HG02943 (cell line): ENCODE measurements around the gene FAR2.
"Not testable (repeated sequence)": the region's sequence is repeated elsewhere in the genome, so short reads cannot be mapped to it uniquely, and the experiment has no call there.

Source experiments
- ATAC-seq: cut with Tn5 transposase; IDR thresholded peaks from one replicate; pipeline ENCODE4 v1.9.1; 2021; ENCODE audit warnings: mild to moderate bottlenecking, low read depth, moderate library complexity; ENCODE audit not compliant: unreplicated experiment

Gene FAR2

DNA sequence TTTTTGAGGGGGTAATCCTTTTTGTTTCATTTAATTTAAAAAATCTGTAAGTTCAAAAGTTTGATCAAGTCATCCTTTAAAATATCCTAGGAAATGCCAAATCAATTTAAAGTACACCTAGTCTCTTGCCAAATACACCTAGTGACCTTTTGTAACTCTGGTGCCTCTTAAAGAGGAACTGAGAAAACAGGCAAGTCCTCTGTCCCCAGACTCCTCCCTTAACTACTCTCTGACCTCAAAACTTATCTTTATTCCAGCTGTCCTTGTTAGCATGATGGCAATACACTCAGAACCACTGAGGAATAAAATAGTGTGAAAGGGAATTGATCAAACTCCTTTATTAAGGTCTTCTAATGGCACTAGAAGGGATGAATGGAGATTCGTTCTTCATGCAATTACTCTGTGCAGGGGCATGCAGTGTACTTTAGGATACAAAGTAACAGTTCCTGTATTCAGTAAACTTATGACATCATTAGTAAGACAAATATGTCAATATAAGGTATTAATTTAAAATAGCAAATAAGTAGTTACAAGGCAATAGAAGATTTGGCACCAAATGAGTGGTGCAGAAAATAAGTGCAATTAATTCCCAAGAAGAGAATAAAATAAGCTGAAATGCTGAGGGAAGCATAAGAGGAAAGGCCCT, 3.3 kb downstream of the FAR2 start:
- peak; percentile 92 for ATAC-seq

DNA sequence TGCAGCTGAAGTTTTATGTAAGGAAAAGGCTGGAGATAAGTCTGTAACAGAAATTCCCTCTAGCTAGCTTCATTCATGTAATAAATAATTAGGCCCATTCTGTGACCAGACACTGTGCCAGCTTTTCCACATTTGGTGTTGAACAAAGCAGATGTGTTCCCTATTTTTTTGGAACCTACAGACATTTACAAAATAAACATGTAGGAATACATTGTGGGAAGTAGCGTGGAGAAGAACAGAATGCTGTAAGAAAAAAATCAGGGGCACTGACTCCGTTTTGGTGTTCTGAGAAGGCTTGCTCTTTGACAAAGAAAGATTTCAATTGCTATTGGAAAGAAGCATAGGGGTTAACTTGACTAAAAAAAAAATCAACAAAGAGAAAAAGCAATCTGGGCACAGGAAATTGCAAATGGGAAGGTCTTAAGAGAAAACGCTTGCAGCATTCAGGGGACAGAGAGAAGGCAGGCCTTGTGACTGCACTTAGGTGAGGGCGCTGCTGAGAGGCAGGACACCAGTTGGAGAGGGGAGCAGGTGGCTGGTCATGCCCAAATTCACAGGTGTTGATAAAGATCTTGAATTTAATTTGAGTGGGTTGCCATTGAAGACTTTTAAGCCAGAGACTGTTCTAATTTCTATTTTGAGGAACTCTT, 4.0 kb downstream of the FAR2 start:
- ATAC-seq = no peak

DNA sequence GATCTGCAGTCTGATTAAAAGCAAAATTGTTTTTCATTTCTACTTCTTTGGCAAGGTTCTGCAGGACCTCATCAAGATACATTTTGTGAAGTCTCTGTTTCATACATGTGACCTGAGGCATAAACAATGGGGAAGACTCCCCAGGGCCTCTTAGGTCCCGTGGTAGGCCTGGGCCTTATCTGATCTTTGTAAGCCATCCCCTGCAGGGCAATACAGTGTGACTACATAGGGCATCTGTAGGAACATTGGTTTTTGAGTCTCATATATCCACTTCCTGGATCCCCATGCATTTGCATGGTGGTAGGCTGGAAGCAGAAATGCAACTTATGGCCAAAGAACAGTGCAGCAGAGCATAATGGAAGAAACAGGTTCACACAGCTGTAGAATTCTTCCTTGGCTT, 6.0 kb downstream of the FAR2 start:
- no peak for ATAC-seq

DNA sequence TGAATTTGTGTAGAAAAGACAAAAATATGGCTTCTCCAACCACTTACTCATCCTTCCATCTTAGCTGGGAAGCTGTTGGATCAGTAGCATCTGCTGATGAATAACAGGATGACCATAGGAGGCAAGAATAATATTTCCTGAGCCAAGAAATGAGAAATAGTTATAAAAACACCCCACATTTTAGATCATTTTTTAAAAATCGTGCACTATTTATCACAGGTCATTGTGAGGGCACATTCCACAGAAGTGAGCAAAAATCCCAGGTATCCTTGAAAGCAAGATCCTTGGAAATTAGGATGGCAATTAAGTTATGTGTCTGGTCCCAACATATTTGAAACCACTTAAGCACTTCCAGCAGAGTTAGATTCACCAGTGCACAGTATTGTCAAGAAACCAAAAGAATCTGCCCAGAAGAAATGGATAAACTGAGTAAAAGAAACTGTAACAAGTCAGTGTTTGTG, 8.4 kb downstream of the FAR2 start:
- no peak for ATAC-seq

DNA sequence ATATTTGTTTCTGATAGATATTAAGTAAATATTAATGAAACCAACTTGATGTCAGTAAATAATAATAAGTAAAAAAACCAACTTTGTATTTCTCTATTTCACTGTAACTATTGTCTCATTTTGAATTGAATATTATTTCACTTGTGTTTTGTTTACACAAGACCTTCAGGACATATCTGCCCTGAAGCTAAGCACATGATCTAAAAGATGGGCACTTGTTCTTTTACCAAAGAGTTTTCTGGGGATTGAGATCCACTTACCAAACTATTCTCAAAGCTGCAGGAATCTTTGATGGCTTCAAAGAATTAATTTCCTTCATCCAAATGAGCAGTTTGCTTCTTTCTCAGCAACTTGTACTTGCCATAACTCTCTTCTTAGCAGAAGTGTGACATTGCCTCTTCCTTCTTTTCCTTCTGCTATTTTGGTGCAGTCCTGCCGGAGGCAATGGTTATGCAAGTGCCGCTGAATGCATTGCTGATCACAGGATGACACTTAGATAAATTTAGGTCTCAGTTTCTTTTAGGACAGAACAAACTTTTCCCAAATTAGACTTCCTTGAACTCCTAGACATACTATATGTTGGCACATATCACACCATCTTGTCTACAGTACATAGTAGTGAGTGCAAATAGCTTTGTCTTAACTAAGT, 9.2 kb downstream of the FAR2 start:
- ATAC-seq = no peak

DNA sequence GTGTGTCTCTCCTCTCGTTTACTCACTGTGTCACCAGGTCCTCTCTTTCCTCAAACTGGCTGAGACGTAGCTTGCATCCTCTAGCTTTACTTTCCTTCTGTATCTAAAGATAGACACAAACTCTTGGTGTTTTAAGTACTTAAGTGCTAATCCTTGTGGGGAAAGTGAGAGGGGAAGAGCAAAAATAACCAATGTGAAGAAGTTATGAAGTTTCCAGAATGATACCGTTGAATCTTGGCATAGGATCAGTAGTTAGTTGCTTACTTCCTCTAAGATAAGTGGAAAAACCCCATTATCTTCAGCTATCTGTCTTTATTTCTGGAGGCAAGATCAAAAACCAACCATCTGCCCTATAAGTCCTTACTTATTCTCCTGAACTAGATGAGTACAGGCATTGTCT, 10.6 kb downstream of the FAR2 start:
- no peak for ATAC-seq

DNA sequence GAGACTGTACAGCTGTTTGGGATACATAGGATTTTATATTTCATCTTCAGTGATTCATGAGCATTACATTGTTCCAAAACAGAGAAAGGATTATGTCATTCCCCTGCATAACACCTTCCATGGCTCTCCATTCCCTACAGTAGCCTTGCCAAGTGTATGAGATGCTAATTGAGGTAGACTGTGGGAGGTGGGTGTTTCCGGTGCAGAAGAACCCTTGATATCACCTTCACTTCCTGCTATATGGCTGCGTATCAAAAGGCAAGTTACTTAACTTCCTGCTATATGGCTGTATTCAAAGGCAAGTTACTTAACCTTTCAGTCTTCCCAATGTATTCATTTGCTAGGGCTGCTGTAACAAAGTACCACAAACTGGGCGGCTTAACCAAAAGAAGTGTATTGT, 11.2 kb downstream of the FAR2 start:
- ATAC-seq = no peak

DNA sequence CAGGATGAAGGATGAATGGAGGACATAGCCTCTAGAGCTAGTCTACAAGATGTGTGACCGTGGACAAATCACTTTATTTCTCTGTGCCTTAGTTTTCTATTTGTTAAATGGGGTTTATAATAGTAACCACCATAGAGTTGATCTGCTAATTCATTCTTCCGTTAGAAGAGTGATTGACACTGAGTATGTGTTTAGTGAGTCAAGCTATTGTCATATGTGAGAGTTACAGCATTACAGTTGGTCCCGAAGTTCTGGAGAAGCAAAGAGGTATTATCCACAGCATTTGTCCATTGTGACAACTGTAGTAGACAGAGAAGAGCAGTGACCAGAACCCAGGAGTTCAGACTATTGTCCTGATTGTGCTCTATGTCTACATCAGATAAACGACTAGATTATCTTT, 14.1 kb downstream of the FAR2 start:
- ATAC-seq = no peak

DNA sequence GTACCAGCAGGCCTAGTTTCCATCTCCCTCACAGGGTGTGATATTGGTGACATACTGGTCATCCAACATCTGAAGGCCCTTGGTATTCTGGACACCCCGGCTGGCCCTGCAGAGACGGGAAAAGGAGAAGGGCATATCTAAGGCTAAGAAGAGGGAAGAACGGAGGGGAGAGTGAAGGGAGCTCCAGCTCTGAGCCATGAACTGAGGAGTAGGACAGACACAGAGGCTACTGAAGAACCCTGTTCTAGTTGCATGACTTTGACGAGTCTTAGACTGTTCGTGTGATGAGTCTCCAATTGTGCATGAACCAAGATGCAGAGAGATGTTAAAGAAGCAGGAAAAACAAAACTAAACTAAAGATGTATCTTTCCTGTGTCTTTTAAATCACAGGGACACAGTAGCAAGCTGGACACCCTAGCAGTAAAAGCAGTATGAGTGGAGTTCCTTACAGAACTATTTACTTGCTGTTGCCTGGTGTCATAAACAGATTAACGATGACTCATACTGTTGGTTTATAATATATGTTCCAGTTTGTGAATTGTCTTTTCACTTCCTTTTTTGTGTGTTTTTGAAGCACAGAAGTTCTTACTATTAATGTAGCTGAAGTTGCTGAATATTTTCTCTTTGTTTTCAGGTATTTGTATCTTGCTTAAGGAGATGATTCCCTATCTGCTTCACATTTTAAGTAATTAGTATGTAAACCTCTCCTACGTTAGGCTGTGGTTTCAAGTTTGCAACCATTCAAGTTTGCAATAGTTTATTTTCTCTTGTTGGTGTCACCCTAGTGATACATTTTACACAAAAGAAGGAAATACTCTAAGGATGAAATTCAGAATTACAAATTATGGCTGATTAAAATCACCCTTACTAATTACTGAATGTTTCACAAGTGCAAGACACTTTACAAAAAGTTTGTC, 15.7 kb downstream of the FAR2 start:
- peak; percentile 99 for ATAC-seq

DNA sequence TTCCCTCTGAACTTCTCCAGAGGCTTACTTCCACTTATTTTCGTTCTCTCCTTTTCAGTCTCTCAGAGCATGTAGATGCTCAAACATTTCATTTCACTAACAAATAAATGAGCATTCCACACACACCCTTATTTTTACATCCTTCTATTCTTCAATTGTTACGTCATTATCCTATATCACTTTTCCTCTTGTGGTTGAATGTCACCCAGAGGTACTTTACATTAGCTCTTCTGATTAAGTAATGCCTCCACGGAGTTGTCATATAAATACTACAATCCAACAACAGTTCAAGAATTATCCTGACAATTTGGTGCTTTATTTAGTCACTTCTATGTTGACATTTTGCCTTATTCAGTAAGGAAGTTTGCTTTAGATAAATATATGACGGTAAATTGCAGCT, 18.4 kb downstream of the FAR2 start:
- no peak for ATAC-seq

DNA sequence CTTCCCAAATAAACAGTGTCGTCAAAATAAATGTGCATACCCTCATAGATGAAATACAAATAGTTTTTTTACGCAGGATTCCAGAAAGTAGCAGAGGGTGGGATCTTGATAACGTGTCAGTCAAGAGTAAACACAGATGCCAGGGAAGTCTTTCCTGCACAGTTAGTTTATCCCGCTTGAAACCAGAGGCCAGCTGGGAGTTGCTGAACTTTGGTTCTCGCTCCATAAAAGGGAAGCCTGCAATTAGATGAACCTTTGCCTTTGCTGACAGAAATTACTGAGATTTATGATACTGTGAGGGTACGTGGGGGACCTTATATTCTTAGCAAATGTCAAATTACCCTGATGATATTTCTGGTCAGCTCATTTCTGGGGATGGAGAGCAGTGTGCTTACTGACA, 18.9 kb downstream of the FAR2 start:
- ATAC-seq = no peak

DNA sequence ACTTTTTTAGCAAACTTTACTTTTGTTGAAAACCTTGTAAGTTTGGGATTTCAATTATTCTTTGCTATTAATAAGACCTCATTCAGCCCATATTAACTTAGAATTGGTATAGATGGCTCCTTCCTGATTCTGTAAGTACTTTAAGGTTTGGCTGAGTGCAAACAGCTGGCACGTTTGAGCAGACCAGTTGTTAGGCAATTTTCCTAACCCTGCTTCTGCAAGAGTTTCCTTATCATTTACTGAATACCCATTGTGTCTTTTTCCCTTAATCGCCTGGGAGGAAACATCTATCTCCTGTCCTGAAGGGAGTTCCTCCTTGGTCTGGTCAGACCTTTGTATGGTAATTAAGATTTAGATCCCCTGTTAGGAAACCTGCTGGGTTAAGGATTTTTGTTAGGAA, 20.9 kb downstream of the FAR2 start:
- ATAC-seq = not testable (repeated sequence)

DNA sequence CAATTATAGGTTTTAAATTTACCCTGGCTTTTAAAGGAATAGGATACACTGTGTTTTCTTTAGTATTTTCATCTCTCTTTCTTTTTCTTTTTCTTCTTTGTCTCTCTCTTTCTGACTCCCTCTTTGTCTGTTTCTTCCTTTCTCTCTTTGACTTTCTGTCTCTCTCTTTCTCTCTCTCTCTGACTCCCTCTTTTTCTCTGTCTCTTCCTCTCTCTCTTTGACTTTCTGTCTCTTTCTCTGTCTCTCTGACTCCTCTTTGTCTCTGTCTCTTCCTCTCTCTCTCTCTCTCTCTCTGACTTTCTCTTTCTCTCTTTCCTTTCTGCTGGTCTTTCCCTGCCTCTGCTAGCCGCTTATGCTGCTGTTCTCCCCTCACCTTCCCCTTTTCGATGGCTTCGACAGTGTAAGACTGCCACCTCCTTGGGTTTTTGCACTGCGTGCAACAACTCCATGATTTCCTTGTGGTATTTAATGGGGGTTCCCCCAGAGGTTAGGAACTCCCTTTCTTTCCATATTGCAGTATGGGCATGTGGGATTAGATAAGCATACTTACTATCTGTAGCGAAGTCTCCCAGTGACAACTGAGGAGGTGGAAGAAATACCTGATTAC, 21.5 kb downstream of the FAR2 start:
- not testable (repeated sequence) for ATAC-seq

DNA sequence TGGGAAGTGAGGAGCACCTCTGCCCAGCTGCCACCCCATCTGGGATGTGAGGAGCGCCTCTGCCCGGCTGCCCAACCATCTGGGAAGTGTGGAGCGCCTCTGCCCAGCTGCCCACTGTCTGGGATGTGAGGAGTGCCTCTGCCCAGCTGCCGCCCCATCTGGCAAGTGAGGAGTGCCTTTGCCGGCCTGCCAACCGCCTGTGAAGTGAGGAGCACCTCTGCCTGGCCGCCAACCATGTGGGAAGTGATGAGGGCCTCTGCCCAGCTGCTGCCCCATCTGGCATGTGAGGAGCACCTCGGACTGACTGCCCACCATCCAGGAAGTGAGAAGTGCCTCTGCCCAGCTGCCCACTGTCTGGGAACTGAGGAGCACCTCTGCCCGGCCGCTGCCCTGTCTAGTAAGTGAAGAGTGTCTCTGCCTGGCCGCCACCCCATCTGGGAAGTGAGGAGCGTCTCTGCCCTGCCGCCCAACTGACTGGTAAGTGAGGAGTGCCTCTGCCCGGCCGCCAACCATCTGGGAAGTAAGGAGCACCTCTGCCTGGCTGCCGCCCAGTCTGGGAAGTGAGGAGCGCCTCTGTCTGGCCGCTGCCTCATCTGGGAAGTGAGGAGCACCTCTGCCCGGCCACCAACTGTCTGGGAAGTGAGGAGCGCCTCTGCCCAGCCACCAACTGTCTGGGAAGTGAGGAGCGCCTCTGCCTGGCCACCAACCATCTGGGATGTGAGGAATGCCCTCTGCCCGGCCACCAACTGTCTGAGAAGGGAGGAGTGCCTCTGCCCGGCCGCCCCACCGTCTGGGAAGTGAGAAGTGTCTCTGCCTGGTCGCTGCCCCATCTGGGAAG, 22.6 kb downstream of the FAR2 start:
- no peak for ATAC-seq

DNA sequence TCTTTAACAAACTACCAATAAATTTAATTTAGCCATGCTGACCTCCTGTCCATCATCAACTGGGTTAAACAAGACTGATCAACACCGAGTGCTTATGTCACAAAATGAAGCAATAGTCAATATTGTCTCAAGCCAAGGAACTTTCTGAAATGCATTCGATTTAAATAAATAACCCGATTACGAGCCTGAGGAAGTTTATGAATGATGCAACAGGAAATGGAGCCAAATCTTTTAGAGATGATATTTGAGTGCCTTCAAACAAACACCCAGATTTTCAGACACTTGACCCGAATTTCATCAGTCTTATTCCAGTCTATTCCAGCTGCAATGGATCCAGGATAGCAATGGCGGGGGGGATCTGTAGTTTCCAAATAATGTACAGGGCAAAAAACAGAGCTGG, 27.9 kb downstream of the FAR2 start:
- ATAC-seq = no peak

DNA sequence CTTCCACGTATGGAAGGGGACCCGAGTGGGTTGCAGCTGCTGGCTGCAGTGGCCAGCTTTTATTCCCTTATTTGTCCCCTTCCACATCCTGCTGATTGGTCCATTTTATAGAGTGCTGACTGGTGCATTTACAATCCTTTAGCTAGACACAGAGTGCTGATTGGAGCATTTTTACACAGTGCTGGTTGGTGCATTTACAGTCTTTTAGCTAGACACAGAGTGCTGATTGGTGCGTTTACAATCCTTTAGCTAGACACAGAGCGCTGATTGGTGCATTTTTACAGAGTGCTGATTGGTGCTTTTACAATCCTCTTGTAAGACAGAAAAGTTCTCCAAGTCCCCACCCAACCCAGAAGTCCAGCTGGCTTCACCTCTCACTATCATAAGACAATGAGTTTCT, 33.2 kb downstream of the FAR2 start:
- ATAC-seq = not testable (repeated sequence)

DNA sequence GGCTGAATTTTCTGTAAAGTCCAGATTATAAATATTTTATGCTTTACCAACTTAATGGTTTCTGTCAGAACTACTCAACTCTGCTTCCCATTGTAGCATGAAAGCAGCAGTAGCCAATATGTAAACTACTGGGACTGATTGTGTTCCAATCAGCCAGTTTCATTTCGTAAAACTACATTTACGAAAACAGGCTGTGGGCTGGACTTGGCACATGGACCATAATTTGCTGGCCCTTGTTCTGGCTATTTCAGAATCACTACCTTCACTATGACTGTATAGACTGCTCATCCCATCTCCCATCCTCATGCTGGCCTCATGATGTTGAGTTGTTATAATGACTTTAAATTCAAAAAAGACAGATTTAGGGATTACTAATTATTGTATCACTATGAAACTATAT, 38.7 kb downstream of the FAR2 start:
- ATAC-seq = no peak

DNA sequence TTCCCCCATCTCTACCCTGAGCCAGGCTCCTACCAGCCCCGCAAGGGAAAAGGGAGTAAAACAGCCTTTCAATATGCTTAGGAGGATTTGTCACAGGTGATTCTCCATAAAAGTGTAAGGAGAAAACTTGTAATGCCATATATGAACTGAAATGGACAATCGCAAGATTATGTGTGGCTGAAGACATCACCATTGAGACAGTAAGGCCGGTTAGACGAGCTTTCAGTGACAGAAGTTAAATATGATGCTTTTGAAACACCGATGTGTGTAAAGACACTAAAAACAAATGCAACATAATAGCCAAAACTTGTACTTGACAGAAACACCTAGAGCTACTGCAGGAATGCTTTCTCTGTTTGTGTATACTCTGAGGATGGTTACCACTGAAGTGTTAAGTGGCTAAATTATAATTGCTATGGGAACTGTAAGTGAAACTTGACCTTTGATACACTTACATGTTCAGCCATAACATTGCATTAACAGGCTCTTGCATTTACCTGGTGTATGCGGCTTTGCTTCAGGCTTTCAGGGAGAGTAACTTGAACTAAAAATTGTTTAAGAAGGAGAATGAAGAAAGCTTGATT, 42.3 kb downstream of the FAR2 start:
- ATAC-seq = no peak

DNA sequence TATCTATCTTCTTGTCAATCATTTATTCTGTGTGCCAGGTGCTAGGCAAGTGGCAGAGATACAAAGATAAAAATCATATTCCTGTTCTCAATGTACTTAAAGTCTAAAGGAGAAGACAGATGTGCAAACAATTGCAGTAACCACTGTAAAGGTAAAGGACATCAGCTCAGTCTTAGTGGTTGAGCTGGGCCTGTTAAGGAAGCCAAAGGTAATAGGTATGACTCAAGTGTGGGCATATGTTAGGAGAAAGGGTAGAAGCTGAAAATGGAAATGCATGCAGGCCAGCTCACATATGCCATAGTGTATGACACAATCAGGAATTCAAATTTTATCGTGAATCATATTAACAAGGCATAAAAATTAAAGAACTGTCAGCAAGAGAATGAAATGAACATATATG, 49.8 kb downstream of the FAR2 start:
- no peak for ATAC-seq
